Uterus (tissue), 4 donors: ENCODE results near the gene CEND1. TPM values are rescaled to one million over a fixed set of nuclear protein-coding genes. Genes with fewer than 3 reads are reported as not detected.

Experiments
- DNase-seq, 2 donors: peaks; one replicate each; pipeline ENCODE4 v3.0.0-alpha.2; 2019 to 2020
- H3K27ac ChIP-seq, 2 donors: fragments of 200-600 bp; sonication (generic); 1 replicate in 1 of 2; 2 replicates in 1 of 2; pipeline ENCODE4 v1.5.1; 2016 to 2018
- H3K27me3 ChIP-seq, 2 donors: fragments of 200-600 bp; sonication (generic); one replicate each; pipeline ENCODE4 v1.5.1; 2018 to 2019; ENCODE audit warnings: control low read depth in 1 of 2
- H3K36me3 ChIP-seq, 2 donors: fragments of 200-600 bp; sonication (generic); one replicate each; pipeline ENCODE4 v1.5.1; 2019; ENCODE audit warnings: control low read depth in 1 of 2
- H3K4me1 ChIP-seq, 2 donors: fragments of 200-600 bp; sonication (generic); one replicate each; pipeline ENCODE4 v1.5.1; 2018 to 2019; ENCODE audit warnings: control low read depth in 1 of 2
- H3K4me3 ChIP-seq, 2 donors: fragments of 200-600 bp; sonication (generic); 1 replicate in 1 of 2; 2 replicates in 1 of 2; pipeline ENCODE4 v1.5.1; 2018 to 2019; ENCODE audit warnings: mild to moderate bottlenecking in 1 of 2
- H3K9me3 ChIP-seq, 2 donors: fragments of 200-600 bp; sonication (generic); one replicate each; pipeline ENCODE4 v1.5.1; 2019; ENCODE audit warnings: control low read depth in 1 of 2
- CTCF ChIP-seq, 4 experiments: fragments of 200-600 bp in 2 of 4; fragments of 450-650 bp in 2 of 4; sonication (generic) in 2 of 4; IDR thresholded peaks; one replicate each; pipeline ENCODE4 v1.5.1; 2016 to 2019; ENCODE audit warnings: antibody characterized with exemption in 4 of 4, mild to moderate bottlenecking in 2 of 4, moderate library complexity in 1 of 4
- POLR2A ChIP-seq, 2 donors: fragments of 450-650 bp; IDR thresholded peaks; one replicate each; pipeline ENCODE4 v1.6.1; 2016; ENCODE audit warnings: antibody characterized with exemption in 2 of 2, mild to moderate bottlenecking in 1 of 2, moderate library complexity in 1 of 2
- intact Hi-C: fragments of 100-400 bp; cut with DNase I; formaldehyde crosslinking; loops from one replicate; pipeline ENCODE4 v1.15.1; 2023; ENCODE audit warnings: low total_unique reads
- total RNA-seq, 4 donors: library from RNA; depleted of rRNA in 3 of 4; stranded (reverse); fragments of >200 nt in 3 of 4; gene quantifications; one replicate each; pipeline versions ENCODE4 v1.1.0 to v1.2.4, GENCODE V29; 2014 to 2023
- donor health status: DM: yes; HTN: yes; CAD: no.

Gene CEND1
- under 1 TPM in 1 of 4 donors, not detected in 3; 0.41 TPM for total RNA-seq

- Histone ChIP-seq H3K27me3 (peaks cover 0 to 4% of the 10 kb centered on the region in 2 donors), H3K36me3 (no peaks in the 10 kb centered on the region), H3K27ac (no peak within 1 kb of the TSS), H3K4me1 (peaks cover 0 to 2% of the 10 kb centered on the region in 2 donors), H3K9me3 (no peaks in the 10 kb centered on the region), H3K4me3 (no peak within 1 kb of the TSS)
- TF ChIP-seq CTCF (IDR thresholded peaks at IDR 0.05): no peak
- no peak for TF ChIP-seq POLR2A (IDR thresholded peaks at IDR 0.05)
- intact Hi-C loops: no loop called here
- peak in 1 of 2 donors; percentile 56 for DNase-seq
These were observed at the start of gene CEND1 for GRCh38 chr11:789943-790342. TSS of gene CEND1 (minus strand) at chr11:790090. CDS start at chr11:788576, 1,514 bp downstream.

GRCh38 chr11:839280-839623 is 49.4 kb upstream of the CEND1 start:
- Histone ChIP-seq H3K36me3 (no peaks in the 10 kb centered on the region), H3K4me3 (no peak overlapping the region), H3K4me1 (peaks cover 7 to 24% of the 10 kb centered on the region in 2 donors), H3K9me3 (no peaks in the 10 kb centered on the region), H3K27me3 (no peaks in the 10 kb centered on the region), H3K27ac (no peak overlapping the region)
- intact Hi-C loops: no loop called here
- TF ChIP-seq CTCF (IDR thresholded peaks at IDR 0.05) (no peak), POLR2A (IDR thresholded peaks at IDR 0.05) (no peak)
- DNase-seq: no peak

GRCh38 chr11:838441-839279 is 48.8 kb upstream of the CEND1 start:
- Histone ChIP-seq H3K4me1 (peaks cover 7 to 30% of the 10 kb centered on the region in 2 donors), H3K4me3 (no peak overlapping the region), H3K9me3 (no peaks in the 10 kb centered on the region), H3K27ac (no peak overlapping the region), H3K36me3 (no peaks in the 10 kb centered on the region), H3K27me3 (no peaks in the 10 kb centered on the region)
- intact Hi-C loops: no loop called here
- DNase-seq: no peak
- no peak for TF ChIP-seq CTCF (IDR thresholded peaks at IDR 0.05)
- TF ChIP-seq POLR2A (IDR thresholded peaks at IDR 0.05): no peak

GRCh38 chr11:837990-838307 is 48.1 kb upstream of the CEND1 start:
- no peaks in the 10 kb centered on the region for H3K27me3 ChIP-seq
- H3K27ac ChIP-seq: no peak overlapping the region
- H3K4me3 ChIP-seq: no peak overlapping the region
- peaks cover 7 to 33% of the 10 kb centered on the region in 2 donors for H3K4me1 ChIP-seq
- H3K9me3 ChIP-seq: no peaks in the 10 kb centered on the region
- DNase-seq: no peak
- TF ChIP-seq POLR2A (IDR thresholded peaks at IDR 0.05) (no peak), CTCF (IDR thresholded peaks at IDR 0.05) (no peak)
- intact Hi-C loops: no loop called here
- H3K36me3 ChIP-seq: no peaks in the 10 kb centered on the region

GRCh38 chr11:837189-837989 is 47.5 kb upstream of the CEND1 start:
- Histone ChIP-seq H3K27ac (no peak overlapping the region), H3K4me3 (no peak overlapping the region), H3K4me1 (peaks cover 7 to 35% of the 10 kb centered on the region in 2 donors), H3K27me3 (no peaks in the 10 kb centered on the region), H3K9me3 (no peaks in the 10 kb centered on the region), H3K36me3 (no peaks in the 10 kb centered on the region)
- intact Hi-C loops: no loop called here
- no peak for DNase-seq
- TF ChIP-seq CTCF (IDR thresholded peaks at IDR 0.05): no peak
- no peak for TF ChIP-seq POLR2A (IDR thresholded peaks at IDR 0.05)
